B cell (primary cell): ENCODE data around the gene CHRD. TPM values are rescaled to one million over a fixed set of nuclear protein-coding genes. Genes with fewer than 3 reads are reported as not detected.

Experiments used
- ATAC-seq: fragments of 200-7000 bp; cut with Tn5 transposase; one replicate; pipeline ENCODE4 v1.10.0; 2021; ENCODE audit warnings: low read depth, mild to moderate bottlenecking, moderate number of reproducible peaks, moderate library complexity
- CTCF ChIA-PET: fragments of 350-600 bp; sonication (Branson Sonifier 250); formaldehyde crosslinking; loops from one replicate; lab custom pipeline; 2021; ENCODE audit warnings: antibody characterized with exemption, inconsistent platforms; lab: Charles Lee
- POLR2A ChIA-PET: fragments of 350-600 bp; sonication (Branson Sonifier 250); formaldehyde crosslinking; loops from one replicate; lab custom pipeline; 2021; ENCODE audit warnings: antibody characterized with exemption; lab: Charles Lee
- DNase-seq: peaks from one replicate; pipeline ENCODE4 v3.0.0; 2013
- H2AFZ ChIP-seq: 2 replicates; pipeline ENCODE4 v1.6.1; 2012; ENCODE audit warnings: mild to moderate bottlenecking, low read depth, low read length; ENCODE audit not compliant: insufficient read depth, poor library complexity, severe bottlenecking
- H3K27ac ChIP-seq, 2 donors: 1 replicate in 1 of 2; 2 replicates in 1 of 2; pipeline ENCODE4 v1.5.1; 2012 to 2013; ENCODE audit warnings: low read length in 2 of 2, mild to moderate bottlenecking in 2 of 2, moderate library complexity in 1 of 2
- H3K27me3 ChIP-seq, 4 experiments: fragments of 200-600 bp in 1 of 4; sonication (generic) in 1 of 4; replicated peaks in 1 of 4; 1 replicate in 2 of 4; 2 replicates in 2 of 4; pipeline versions ENCODE4 v1.6.1 to v1.7.0; 2013 to 2016; ENCODE audit warnings: low read length in 3 of 4, mild to moderate bottlenecking in 2 of 4, mixed read lengths in 1 of 4, moderate library complexity in 1 of 4; ENCODE audit not compliant: insufficient read depth in 4 of 4, control insufficient read depth in 3 of 4; ENCODE audit errors: control extremely low read depth in 1 of 4
- H3K36me3 ChIP-seq, 2 experiments: replicated peaks in 1 of 2; 1 replicate in 1 of 2; 2 replicates in 1 of 2; pipeline versions ENCODE4 v1.6.1 to v1.7.1; 2013; ENCODE audit warnings: low read length in 1 of 2; ENCODE audit not compliant: insufficient read depth in 2 of 2, control insufficient read depth in 1 of 2; ENCODE audit errors: control extremely low read depth in 1 of 2, extremely low read depth in 1 of 2
- H3K4me1 ChIP-seq, 2 donors: fragments of 200-600 bp in 1 of 2; sonication (generic) in 1 of 2; 1 replicate in 1 of 2; 2 replicates in 1 of 2; pipeline versions ENCODE4 v1.5.1 to v1.6.1; 2013 to 2017; ENCODE audit warnings: low read length in 2 of 2; ENCODE audit not compliant: control insufficient read depth in 2 of 2, insufficient read depth in 2 of 2
- H3K4me2 ChIP-seq: replicated peaks from 2 replicates; pipeline ENCODE3; 2012; ENCODE audit warnings: mild to moderate bottlenecking, low read depth, low read length; ENCODE audit not compliant: poor library complexity, severe bottlenecking
- H3K4me3 ChIP-seq, 5 experiments: fragments of 200-600 bp in 1 of 5; sonication (generic) in 1 of 5; 1 replicate in 3 of 5; 2 replicates in 2 of 5; pipeline versions ENCODE4 v1.5.1 to v1.7.0; 2011 to 2016; ENCODE audit warnings: low read length in 4 of 5, mild to moderate bottlenecking in 4 of 5, low read depth in 2 of 5, control low read depth in 1 of 5, moderate library complexity in 1 of 5; ENCODE audit not compliant: insufficient read depth in 1 of 5; ENCODE audit errors: control extremely low read depth in 1 of 5, extremely low read depth in 1 of 5
- H3K79me2 ChIP-seq: fragments of 200-600 bp; sonication (generic); one replicate; pipeline ENCODE4 v1.6.0; 2016; ENCODE audit warnings: low read length; ENCODE audit not compliant: control insufficient read depth, insufficient read depth
- H3K9ac ChIP-seq: fragments of 200-600 bp; sonication (generic); 2 replicates; pipeline ENCODE4 v1.6.1; 2017; ENCODE audit warnings: mild to moderate bottlenecking, low read length, moderate library complexity
- H3K9me3 ChIP-seq, 3 donors: one replicate each; pipeline versions ENCODE4 v1.6.1 to v1.7.1; 2013; ENCODE audit warnings: low read length in 2 of 3; ENCODE audit not compliant: control insufficient read depth in 2 of 3, insufficient read depth in 1 of 3; ENCODE audit errors: control extremely low read depth in 1 of 3
- H4K20me1 ChIP-seq: 2 replicates; pipeline ENCODE4 v1.6.0; 2012; ENCODE audit warnings: mild to moderate bottlenecking, low read length; ENCODE audit not compliant: insufficient read depth, control insufficient read depth, poor library complexity, severe bottlenecking
- H3K27ac Mint-ChIP-seq: one replicate; pipeline ENCODE4 v1.8.0; 2021; ENCODE audit warnings: mixed read lengths
- H3K27me3 Mint-ChIP-seq: one replicate; pipeline ENCODE4 v1.8.0; 2021; ENCODE audit warnings: mixed read lengths
- H3K4me1 Mint-ChIP-seq: one replicate; pipeline ENCODE4 v1.8.0; 2021; ENCODE audit warnings: mixed read lengths
- H3K4me3 Mint-ChIP-seq: one replicate; pipeline ENCODE4 v1.8.0; 2021; ENCODE audit warnings: mixed read lengths
- H3K9me3 Mint-ChIP-seq: one replicate; pipeline ENCODE4 v1.8.0; 2022; ENCODE audit warnings: mixed read lengths; ENCODE audit not compliant: insufficient read depth
- EZH2 ChIP-seq: IDR thresholded peaks from 2 replicates; pipeline ENCODE4 v1.6.1; 2012; ENCODE audit warnings: borderline replicate concordance, low read depth, mild to moderate bottlenecking, moderate library complexity, low read length; ENCODE audit not compliant: insufficient read depth, poor library complexity, severe bottlenecking
- WGBS: methylation state at CpG from one replicate; pipeline ENCODE4 v1.1.5; 2013; ENCODE audit warnings: missing lambda C conversion rate; ENCODE audit not compliant: insufficient coverage; 5-methylcytosine and 5-hydroxymethylcytosine counted together
- intact Hi-C: fragments of 100-400 bp; cut with micrococcal nuclease; formaldehyde crosslinking; loops from one replicate; pipeline ENCODE4 v1.10.0; 2022
- polyA plus RNA-seq: library from polyadenylated mRNA; depleted of rRNA; stranded (reverse); fragments of >200 nt; gene quantifications from 2 replicates; pipeline ENCODE4 v1.2.3, GENCODE V29; 2012
- total RNA-seq, 2 donors: library from RNA; stranded (reverse); fragments of 120-200 nt in 1 of 2; gene quantifications; 1 replicate in 1 of 2; 2 replicates in 1 of 2; pipeline versions ENCODE4 v1.2.3 to v1.2.4, GENCODE V29; 2013 to 2022
- TF ChIP-seq, protein P1 (sequence below): fragments of 200-600 bp; IDR thresholded peaks from one replicate; pipeline ENCODE4 v1.8.0; 2022; ENCODE audit warnings: antibody characterized with exemption, mild to moderate bottlenecking

Gene CHRD
- total and polyA plus RNA-seq, 2 donors (not counting 1 experiment from before 2014, with no cell fraction given), result not detected

DNA sequence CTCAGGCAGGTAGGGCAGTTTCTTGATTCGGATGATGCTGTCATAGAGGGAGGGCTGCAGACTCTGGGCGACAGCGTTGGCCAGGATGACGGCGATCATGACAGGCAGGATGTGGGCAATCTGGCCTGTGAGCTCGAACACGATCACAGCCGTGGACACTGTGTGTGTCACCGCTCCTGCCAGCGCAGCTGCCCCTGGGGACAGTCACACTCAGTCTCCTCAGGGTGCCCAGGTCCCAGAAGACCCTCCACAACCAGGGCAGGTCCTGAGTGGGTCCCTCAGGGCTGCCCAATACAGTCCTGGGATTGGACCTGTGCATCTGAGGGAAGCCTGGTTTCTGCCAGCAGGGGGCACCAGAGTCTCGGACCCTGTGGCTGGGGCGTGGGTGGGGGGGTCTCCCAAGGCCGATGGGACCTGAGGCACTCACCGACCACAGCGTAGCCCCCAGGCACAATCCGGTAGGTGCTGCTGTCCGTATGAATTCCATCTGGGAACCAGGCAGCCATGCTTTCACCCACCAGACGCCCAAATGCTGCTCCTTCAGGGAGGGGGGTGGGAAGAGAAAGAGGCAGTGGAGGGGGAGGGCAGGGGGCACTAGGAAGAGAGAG is 25.6 kb upstream of the CHRD start:
- ATAC-seq (peak; percentile 79), DNase-seq (peak; percentile 74)
- H3K27me3 Mint-ChIP-seq, result no peaks in the 10 kb centered on the region
- no peak overlapping the region for H2AFZ ChIP-seq
- CTCF ChIA-PET, result interaction anchor here (0.8 to 5.2 kb wide), 12 partner anchors 8 to 190 kb away, joined by 3 to 76 read pairs (median 3); partner anchors contain the start of gene FAM131A
- no peak overlapping the region for H3K4me3 Mint-ChIP-seq
- H3K27me3 ChIP-seq, result no peaks in the 10 kb centered on the region
- no peak overlapping the region for H3K27ac Mint-ChIP-seq
- WGBS, result 54% methylated on average over 16 of the region's 18 CpGs
- H3K4me2 ChIP-seq, result peak overlapping the region; percentile 44
- H3K9me3 ChIP-seq, result no peaks in the 10 kb centered on the region
- H3K9me3 Mint-ChIP-seq, result no peaks in the 10 kb centered on the region
- TF ChIP-seq EZH2, result no peak
- TF ChIP-seq, protein P1, sequence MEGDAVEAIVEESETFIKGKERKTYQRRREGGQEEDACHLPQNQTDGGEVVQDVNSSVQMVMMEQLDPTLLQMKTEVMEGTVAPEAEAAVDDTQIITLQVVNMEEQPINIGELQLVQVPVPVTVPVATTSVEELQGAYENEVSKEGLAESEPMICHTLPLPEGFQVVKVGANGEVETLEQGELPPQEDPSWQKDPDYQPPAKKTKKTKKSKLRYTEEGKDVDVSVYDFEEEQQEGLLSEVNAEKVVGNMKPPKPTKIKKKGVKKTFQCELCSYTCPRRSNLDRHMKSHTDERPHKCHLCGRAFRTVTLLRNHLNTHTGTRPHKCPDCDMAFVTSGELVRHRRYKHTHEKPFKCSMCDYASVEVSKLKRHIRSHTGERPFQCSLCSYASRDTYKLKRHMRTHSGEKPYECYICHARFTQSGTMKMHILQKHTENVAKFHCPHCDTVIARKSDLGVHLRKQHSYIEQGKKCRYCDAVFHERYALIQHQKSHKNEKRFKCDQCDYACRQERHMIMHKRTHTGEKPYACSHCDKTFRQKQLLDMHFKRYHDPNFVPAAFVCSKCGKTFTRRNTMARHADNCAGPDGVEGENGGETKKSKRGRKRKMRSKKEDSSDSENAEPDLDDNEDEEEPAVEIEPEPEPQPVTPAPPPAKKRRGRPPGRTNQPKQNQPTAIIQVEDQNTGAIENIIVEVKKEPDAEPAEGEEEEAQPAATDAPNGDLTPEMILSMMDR, result peak; percentile 73
- no peak overlapping the region for H3K4me3 ChIP-seq
- H4K20me1 ChIP-seq, result no peaks in the 10 kb centered on the region
- H3K4me1 Mint-ChIP-seq, result no peaks in the 10 kb centered on the region
- H3K27ac ChIP-seq, result no peak overlapping the region
- no peak overlapping the region for H3K9ac ChIP-seq
- no peaks in the 10 kb centered on the region for H3K36me3 ChIP-seq
- intact Hi-C loops, result loop anchor here (1.0 kb wide), 1 partner anchor 159 kb away; no protein-coding TSS in a partner anchor
- H3K4me1 ChIP-seq, result peaks cover 0 to 8% of the 10 kb centered on the region in 2 donors
- H3K79me2 ChIP-seq, result no peaks in the 10 kb centered on the region
- POLR2A ChIA-PET, result interaction anchor here (0.6 kb wide), 1 partner anchor 8 kb away, joined by 11 read pairs; no protein-coding TSS in a partner anchor

DNA sequence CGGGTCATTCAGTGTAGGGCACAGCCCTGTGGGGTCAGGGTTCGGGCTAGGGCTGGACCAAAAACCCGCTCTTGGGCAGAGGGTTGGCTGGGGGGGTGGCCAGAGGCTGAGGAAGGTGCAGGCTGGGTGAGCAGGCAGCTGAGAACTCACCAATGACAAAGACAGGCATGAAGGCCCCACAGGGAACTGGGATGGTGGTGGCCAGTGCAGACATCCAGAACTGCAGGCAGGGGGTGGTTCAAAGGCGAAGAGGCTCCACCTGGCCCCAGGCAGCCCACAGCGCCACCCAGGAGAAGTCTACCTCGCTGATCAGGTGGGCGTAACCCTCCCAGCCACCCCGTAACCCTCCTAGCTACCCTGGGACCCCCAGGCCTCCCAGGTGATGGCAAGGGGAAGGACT is 25.1 kb upstream of the CHRD start:
- ChIA-PET CTCF (interaction anchor here (2.0 to 5.2 kb wide), 3 partner anchors 17 to 186 kb away, joined by 10 to 76 read pairs (median 20); no protein-coding TSS in a partner anchor), POLR2A (no interaction called here)
- no peaks in the 10 kb centered on the region for H3K9me3 ChIP-seq
- intact Hi-C loops, result loop anchor here (1.0 kb wide), 1 partner anchor 159 kb away; no protein-coding TSS in a partner anchor
- TF ChIP-seq, protein P1, result no peak
- TF ChIP-seq EZH2, result no peak
- H3K36me3 ChIP-seq, result no peaks in the 10 kb centered on the region
- no peaks in the 10 kb centered on the region for H3K4me1 Mint-ChIP-seq
- no peaks in the 10 kb centered on the region for H3K27me3 ChIP-seq
- H3K9ac ChIP-seq, result no peak overlapping the region
- no peak for DNase-seq
- H3K27ac ChIP-seq, result no peak overlapping the region
- H2AFZ ChIP-seq, result no peak overlapping the region
- H3K27me3 Mint-ChIP-seq, result no peaks in the 10 kb centered on the region
- H3K27ac Mint-ChIP-seq, result no peak overlapping the region
- H3K4me3 ChIP-seq, result no peak overlapping the region
- H3K9me3 Mint-ChIP-seq, result no peaks in the 10 kb centered on the region
- H4K20me1 ChIP-seq, result no peaks in the 10 kb centered on the region
- no peaks in the 10 kb centered on the region for H3K79me2 ChIP-seq
- no peak overlapping the region for H3K4me3 Mint-ChIP-seq
- peaks cover 0 to 8% of the 10 kb centered on the region in 2 donors for H3K4me1 ChIP-seq
- 83% methylated on average over 6 of the region's 8 CpGs for WGBS
- H3K4me2 ChIP-seq, result peak overlapping the region; percentile 44
- ATAC-seq, result no peak
